Measurements from ENCODE around the gene RNF187. TPM values are rescaled to one million over a fixed set of nuclear protein-coding genes. Genes with fewer than 3 reads are reported as not detected.

RNF187 gene
- total RNA-seq, 2 experiments from 2014 or later: 119 to 125 TPM

DNA sequence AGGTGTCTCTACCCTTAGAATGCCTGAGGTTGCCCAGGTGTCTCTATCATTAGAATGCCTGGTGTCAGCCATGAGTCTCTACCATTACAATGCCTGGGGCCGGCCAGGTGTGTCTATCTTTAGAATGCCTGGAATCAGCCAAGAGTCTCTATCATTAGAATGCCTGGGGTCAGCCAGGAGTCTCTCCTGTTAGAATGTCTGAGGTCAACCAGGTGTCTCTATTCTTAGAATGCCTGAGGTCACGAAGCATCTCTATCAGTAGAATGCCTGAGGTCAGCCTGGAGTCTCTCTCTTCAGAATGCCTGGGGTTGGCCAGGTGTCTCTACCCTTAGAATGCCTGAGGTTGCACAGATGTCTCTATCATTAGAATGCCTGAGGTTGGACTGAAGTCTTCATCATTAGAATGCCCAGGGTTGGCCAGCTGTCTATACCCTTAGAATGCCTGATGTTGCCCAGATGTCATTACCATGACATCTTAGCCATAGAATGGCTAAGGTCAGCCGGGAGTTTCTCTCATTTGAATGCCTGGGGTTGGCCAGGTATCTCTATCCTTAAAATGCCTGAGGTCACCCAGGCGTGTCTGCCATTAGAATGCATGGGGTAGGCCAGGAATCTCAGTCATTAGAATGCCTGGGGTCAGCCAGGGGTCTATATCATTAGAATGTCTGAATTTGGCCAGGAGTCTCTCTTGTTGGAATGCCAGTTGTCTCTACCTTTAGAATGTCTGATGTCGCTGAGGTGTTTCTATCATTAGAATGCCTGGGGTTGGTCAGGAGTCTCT, 44.0 kb downstream of the RNF187 start:
- no peak for DNase-seq
- no peaks in the 10 kb centered on the region for H3K36me3 Mint-ChIP-seq
- no peaks in the 10 kb centered on the region for H3K4me1 Mint-ChIP-seq
- H3K4me3 Mint-ChIP-seq: no peak overlapping the region
- H3K27ac Mint-ChIP-seq: no peak overlapping the region
- peaks cover 74% of the 10 kb centered on the region for H3K27me3 Mint-ChIP-seq
- H3K9me3 Mint-ChIP-seq: peaks cover 9% of the 10 kb centered on the region

DNA sequence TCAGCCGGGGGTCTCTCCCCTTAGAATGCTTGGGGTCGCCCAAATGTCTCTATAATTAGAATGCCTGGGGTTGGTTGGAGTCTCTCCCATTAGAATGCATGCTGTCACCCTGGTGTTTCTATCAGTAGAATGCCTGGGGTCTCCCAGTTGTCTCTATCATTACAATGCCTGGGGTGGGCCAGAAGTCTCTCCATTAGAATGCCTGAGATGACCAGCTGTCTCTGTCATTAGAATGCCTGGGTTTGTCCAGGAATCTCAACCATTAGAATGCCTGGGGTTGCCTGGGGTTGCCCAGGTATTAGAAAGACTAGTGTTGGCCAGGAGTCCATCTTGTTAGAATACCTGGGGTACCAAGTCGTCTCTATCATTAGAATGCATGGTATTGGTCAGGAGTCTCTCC, 51.6 kb downstream of the RNF187 start:
- Mint-ChIP-seq H3K4me3 (no peak overlapping the region), H3K9me3 (peaks cover 17% of the 10 kb centered on the region), H3K27ac (no peak overlapping the region), H3K27me3 (peaks cover 26% of the 10 kb centered on the region), H3K4me1 (no peaks in the 10 kb centered on the region), H3K36me3 (no peaks in the 10 kb centered on the region)
- DNase-seq: no peak

DNA sequence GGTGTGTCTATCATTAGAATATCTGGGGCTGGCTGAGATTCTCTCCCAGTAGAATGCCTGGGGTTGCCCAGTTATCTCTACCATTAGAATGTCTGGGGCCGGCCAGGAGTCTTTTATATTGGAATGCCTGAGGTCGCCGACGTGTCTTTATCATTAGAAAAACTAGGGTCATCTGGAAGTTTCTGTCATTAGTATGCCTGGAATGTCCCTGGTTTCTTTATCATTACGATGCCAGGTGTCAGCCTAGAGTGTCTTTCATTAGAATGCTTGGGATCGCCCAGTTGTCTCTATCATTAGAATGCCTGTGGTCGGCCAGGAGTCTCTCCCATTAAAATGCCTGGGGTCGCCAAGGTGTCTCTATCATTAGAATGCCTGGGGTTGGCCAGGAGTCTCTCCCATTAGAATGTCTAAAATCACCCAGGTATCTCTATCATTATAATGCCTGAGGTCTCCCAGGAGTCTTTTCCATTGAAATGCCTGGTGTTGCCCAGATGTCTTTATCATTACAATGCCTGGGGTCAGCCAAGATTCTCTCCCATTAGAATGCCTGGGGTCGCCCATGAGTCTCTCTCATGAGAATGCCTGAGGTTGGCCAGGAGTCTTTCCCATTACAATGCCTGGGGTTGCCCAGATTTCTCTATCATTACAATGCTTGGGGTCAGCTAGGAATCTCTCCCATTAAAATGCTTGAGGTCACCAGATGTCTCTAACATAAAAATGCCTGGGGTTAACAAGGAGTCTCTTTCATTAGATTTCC, 53.2 kb downstream of the RNF187 start:
- Mint-ChIP-seq H3K4me3 (no peak overlapping the region), H3K4me1 (no peaks in the 10 kb centered on the region), H3K27ac (no peak overlapping the region), H3K27me3 (peaks cover 25% of the 10 kb centered on the region), H3K9me3 (peaks cover 17% of the 10 kb centered on the region), H3K36me3 (no peaks in the 10 kb centered on the region)
- DNase-seq: no peak

DNA sequence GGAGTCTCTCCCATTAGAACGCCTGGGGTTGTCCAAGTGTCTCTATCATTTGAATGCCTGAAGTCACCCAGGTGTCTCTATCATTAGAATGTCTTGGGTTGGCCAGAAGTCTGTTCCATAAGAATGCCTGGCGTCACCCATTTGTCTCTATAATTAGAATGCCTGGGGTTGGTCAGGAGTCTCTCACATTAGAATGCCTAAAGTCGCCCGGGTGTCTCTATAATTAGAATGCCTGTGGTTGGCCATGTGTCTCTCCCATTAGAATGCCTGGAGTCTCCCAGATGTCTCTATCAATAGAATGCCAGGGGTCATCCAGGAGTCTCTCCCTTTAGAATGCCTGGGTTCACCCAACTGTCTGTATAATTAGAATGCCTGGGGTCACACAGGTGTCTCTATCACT, 54.5 kb downstream of the RNF187 start:
- no peak for DNase-seq
- Mint-ChIP-seq H3K4me1 (no peaks in the 10 kb centered on the region), H3K27me3 (peaks cover 14% of the 10 kb centered on the region), H3K9me3 (peaks cover 8% of the 10 kb centered on the region), H3K4me3 (no peak overlapping the region), H3K36me3 (no peaks in the 10 kb centered on the region), H3K27ac (no peak overlapping the region)

DNA sequence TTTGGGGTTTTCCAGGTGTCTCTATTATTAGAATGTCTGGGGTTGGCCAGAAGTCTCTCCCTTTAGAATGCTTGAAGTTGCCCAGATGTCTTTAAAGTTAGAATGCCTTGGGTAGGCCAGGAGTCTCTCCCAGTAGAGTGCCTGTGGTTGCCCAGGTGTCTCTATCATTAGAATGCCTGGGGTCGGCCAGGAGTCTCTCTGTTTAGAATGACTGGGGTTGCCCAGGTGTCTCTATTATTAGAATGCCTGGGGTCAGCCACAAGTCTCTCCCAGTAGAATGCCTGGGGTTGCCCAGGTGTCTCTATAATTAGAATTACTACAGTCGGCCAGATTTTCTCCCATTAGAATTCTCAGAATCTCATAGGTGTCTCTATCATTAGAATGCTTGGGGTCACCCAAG, 55.2 kb downstream of the RNF187 start:
- DNase-seq: no peak
- Mint-ChIP-seq H3K36me3 (no peaks in the 10 kb centered on the region), H3K27ac (no peak overlapping the region), H3K9me3 (peaks cover 3% of the 10 kb centered on the region), H3K27me3 (peaks cover 12% of the 10 kb centered on the region), H3K4me1 (no peaks in the 10 kb centered on the region), H3K4me3 (no peak overlapping the region)

DNA sequence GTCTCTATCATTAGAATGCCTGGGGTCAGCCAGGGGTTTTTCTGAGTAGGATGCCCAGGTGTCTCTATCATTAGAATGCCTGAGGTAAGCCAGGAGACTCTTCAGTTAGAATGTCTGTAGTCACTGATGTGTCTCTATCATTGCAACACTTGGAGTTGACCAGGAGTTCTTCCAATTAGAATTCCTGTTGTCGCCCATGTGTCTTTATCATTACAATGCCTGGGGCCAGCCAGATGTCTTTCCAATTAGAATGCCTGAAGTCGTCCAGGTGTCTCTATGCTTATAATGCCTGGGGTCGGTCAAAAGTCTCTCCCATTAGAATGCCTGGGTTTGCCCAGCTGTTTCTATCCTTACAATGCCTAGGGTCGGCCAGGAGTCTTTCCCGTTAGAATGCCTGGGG, 55.8 kb downstream of the RNF187 start:
- Mint-ChIP-seq H3K9me3 (peaks cover 2% of the 10 kb centered on the region), H3K4me1 (no peaks in the 10 kb centered on the region), H3K27me3 (peaks cover 14% of the 10 kb centered on the region), H3K36me3 (no peaks in the 10 kb centered on the region), H3K27ac (no peak overlapping the region), H3K4me3 (no peak overlapping the region)
- no peak for DNase-seq

DNA sequence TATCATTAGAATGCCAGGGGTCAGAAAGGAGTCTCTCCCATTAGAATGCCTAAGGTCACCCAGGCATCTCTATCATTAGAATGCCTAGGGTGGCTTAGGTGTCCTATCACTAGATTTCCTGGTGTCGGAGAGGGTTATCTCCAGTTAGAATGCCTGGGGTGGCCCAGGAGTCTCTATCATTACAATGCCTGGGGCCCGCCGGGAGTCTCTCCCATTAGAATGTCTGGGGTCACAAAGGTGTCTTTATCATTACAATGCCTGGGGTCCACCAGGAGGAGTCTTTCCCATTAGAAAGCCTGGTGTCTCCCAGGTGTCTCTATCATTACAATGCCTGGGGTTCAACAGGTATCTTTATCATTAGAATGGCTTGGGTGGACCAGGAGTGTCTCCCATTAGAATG, 56.2 kb downstream of the RNF187 start:
- no peak overlapping the region for H3K4me3 Mint-ChIP-seq
- no peaks in the 10 kb centered on the region for H3K36me3 Mint-ChIP-seq
- peaks cover 14% of the 10 kb centered on the region for H3K27me3 Mint-ChIP-seq
- no peaks in the 10 kb centered on the region for H3K9me3 Mint-ChIP-seq
- no peak for DNase-seq
- H3K4me1 Mint-ChIP-seq: no peaks in the 10 kb centered on the region
- H3K27ac Mint-ChIP-seq: no peak overlapping the region

DNA sequence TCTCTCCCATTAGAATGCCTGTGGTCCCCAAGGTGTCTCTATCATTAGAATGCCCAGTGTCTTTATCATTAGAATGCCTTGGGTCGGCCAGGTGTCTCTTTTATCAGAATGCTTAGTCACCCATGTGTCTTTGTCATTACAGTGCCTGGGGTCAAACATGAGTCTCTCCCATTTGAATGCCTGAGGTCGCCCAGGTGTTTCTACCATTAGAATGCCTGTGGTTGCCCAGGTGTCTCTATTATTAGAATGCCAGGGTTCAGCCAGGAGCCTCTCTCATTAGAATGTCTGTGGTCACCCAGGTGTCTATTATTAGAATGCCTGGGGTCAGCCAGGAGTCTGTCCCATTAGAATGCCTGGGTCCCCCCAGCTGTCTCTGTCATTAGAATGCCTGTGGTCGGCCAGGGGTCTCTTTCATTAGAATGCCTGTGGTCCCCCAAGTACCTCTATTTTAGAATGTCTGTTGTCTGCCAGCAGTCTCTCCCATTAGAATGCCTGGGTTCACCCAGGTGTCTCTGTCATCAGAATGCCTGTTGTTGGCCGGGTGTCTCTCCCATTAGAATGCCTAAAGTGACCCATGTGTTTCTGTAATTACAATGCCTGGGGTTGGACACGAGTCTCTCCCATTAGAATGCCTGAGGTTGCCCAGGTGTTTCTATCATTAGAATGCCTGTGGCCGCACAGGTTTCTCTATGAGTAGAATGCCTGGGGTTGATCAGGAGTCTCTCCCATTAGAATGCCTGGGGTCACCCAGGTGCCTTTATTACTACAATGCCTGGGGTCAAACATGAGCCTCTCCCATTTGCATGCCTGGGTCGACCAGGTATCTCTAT, 57.1 kb downstream of the RNF187 start:
- H3K27ac Mint-ChIP-seq: no peak overlapping the region
- H3K36me3 Mint-ChIP-seq: no peaks in the 10 kb centered on the region
- DNase-seq: no peak
- no peak overlapping the region for H3K4me3 Mint-ChIP-seq
- H3K4me1 Mint-ChIP-seq: no peaks in the 10 kb centered on the region
- no peaks in the 10 kb centered on the region for H3K9me3 Mint-ChIP-seq
- H3K27me3 Mint-ChIP-seq: peaks cover 14% of the 10 kb centered on the region

DNA sequence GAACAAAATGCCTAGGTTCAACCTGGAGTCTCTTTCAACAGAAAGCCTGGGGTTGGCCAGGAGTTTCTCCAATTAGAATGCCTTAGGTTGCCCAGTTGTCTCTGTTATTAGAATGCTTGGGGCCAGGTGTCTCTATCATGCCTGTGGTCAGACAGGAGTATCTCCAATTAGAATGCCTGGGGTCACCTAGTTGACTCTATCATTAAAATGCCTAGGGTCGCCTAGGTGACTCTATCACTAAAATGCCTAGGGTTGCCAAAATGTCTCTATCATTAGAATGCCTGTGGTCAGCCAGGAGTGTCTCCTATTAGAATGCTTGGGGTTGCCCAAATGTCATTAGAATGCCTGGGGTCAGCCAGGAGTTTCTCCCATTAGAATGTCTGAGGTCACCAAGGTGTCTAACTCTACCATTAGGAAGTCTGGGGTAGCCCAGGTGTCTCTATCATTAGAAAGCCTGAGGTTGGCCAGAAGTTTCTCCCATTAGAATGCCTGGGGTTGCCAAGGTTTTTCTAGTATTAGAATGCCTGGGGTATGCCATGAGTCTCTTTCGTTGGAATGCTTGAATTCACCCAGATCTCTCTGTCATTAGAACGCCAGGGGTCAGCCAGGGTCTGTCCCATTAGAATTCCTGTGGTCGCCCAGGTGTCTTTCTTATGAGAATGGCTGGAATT, 57.9 kb downstream of the RNF187 start:
- no peaks in the 10 kb centered on the region for H3K4me1 Mint-ChIP-seq
- no peaks in the 10 kb centered on the region for H3K36me3 Mint-ChIP-seq

More for the DNA sequence above, 57.9 kb downstream of the RNF187 start:
- peaks cover 14% of the 10 kb centered on the region for H3K27me3 Mint-ChIP-seq
- H3K27ac Mint-ChIP-seq: no peak overlapping the region
- no peak overlapping the region for H3K4me3 Mint-ChIP-seq
- DNase-seq: no peak
- H3K9me3 Mint-ChIP-seq: no peaks in the 10 kb centered on the region

Other genes starting within 250 kb of the RNF187 start
- gene TRIM11, start 80.5 kb upstream of the RNF187 start, total RNA-seq: 10 to 100 TPM; 32.7 to 36.1 TPM
- 1 to 10 TPM; 1.3 to 1.9 TPM for gene TRIM17, start 70.5 kb upstream of the RNF187 start, total RNA-seq
- 1 to 10 TPM; 1.0 to 1.3 TPM for gene RHOU, start 248.1 kb downstream of the RNF187 start, total RNA-seq

Data from activated naive CD8-positive, alpha-beta T cell treated with anti-CD3 and anti-CD28 coated beads for 36 hours (primary cell).